ENCODE data around the gene TMPRSS13. TPM values are rescaled to one million over a fixed set of nuclear protein-coding genes. Genes with fewer than 3 reads are reported as not detected.

Gene TMPRSS13
- total and polyA plus RNA-seq, 2 experiments from 2014 or later, result 1.3 to 1.9 TPM

DNA sequence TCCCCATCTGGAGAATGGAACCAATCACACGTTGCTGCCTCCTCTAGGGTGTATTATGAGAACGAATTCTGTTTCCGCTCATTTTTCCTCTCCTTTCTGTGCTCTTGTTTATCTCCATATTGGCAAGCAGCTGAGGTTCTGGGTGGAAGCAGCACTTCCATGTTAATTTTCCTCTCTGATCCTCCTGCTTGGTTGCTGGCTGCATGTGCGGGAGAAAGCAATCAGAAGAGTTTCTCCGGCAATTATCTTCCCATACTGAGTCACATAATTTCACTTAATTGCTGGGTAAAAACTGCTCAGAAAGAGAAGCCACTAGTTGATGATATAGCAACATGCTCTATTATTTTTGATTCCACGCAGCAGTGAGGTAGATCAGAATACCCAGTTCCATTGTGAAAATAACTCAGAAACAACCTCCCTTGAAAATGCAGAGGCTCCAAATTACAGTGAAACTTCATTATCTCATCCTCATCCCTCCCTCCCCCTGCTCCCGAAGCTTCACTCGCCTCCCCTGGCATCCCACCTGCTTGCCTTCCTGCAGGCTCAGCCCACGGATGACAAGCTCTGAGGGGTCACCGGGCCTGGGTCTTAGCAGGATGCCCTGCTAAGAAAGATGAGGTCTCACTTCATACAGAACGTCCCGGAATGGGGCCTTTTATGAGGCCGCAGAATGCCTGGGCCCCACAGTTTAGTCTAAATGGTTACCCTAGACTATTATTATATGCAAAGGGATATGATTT is 73.1 kb downstream of the TMPRSS13 start:
- 91% methylated on average over 13 of the region's 13 CpGs for WGBS (ENCODE audit: low lambda C conversion rate, missing lambda C conversion rate)
- H3K9me3 ChIP-seq (ENCODE audit: low read depth), result peaks cover 3% of the 10 kb centered on the region
- H3K36me3 ChIP-seq (replicated peaks; ENCODE audit: insufficient read depth, low read depth), result no peaks in the 10 kb centered on the region
- no peaks in the 10 kb centered on the region for H3K4me1 ChIP-seq (ENCODE audit: insufficient read depth)
- no peak overlapping the region for H3K27ac ChIP-seq
- no peaks in the 10 kb centered on the region for H3K9me2 ChIP-seq (replicated peaks; ENCODE audit: insufficient read depth)
- TF ChIP-seq, protein P1, sequence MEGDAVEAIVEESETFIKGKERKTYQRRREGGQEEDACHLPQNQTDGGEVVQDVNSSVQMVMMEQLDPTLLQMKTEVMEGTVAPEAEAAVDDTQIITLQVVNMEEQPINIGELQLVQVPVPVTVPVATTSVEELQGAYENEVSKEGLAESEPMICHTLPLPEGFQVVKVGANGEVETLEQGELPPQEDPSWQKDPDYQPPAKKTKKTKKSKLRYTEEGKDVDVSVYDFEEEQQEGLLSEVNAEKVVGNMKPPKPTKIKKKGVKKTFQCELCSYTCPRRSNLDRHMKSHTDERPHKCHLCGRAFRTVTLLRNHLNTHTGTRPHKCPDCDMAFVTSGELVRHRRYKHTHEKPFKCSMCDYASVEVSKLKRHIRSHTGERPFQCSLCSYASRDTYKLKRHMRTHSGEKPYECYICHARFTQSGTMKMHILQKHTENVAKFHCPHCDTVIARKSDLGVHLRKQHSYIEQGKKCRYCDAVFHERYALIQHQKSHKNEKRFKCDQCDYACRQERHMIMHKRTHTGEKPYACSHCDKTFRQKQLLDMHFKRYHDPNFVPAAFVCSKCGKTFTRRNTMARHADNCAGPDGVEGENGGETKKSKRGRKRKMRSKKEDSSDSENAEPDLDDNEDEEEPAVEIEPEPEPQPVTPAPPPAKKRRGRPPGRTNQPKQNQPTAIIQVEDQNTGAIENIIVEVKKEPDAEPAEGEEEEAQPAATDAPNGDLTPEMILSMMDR (IDR thresholded peaks at IDR 0.05; ENCODE audit: poor library complexity), result no peak
- no peak for TF ChIP-seq EZH2 (IDR thresholded peaks at IDR 0.05; ENCODE audit: borderline replicate concordance)
- no peak for TF ChIP-seq EZH2phosphoT487 (IDR thresholded peaks at IDR 0.05; ENCODE audit: low read depth, severe bottlenecking, unreplicated experiment)
- H3K4me2 ChIP-seq, result no peak overlapping the region
- no peak overlapping the region for H3K4me3 ChIP-seq
- no peaks in the 10 kb centered on the region for H4K20me1 ChIP-seq (ENCODE audit: insufficient read depth, poor library complexity, severe bottlenecking)
- H3K27me3 ChIP-seq, result no peaks in the 10 kb centered on the region
- H3K79me2 ChIP-seq, result no peaks in the 10 kb centered on the region
- H2AFZ ChIP-seq, result no peak overlapping the region
- DNase-seq (ENCODE audit: low spot score), result no peak

DNA sequence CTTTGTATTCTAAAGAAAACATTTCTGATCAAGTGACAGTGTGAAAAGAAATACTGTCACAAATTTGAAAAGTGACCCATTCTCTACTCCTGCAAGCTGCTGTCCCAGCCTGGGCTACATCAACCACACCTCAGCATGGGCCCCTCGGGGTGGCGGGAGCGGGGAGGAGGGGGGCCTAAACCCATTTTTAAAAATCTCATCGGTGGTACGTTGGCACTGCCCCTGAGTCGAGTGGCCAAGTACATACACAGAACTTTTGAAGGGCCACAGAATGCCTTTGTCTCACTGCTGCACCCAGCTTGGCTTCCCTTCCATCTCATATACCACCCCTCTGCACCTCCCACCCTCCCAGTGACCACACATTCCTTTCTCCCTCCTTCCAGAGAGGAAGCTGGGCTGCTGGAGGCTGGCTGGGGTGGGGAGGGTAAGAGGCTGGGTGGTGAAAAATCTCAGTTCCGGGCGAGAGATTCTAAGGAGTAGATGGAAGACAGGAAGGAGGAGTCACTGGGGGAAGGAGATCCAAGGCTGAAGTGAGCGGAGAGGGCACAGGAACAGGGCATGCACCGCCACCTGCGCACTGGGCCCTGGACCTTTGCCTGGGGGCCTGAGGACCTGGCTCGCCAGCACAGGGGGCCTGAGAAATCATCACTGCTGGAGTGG is 73.9 kb downstream of the TMPRSS13 start:
- WGBS (ENCODE audit: low lambda C conversion rate, missing lambda C conversion rate), result 68% methylated on average over 9 of the region's 12 CpGs
- Histone ChIP-seq H3K4me3 (no peak overlapping the region), H3K36me3 (replicated peaks; ENCODE audit: insufficient read depth, low read depth) (no peaks in the 10 kb centered on the region), H3K27ac (no peak overlapping the region), H2AFZ (no peak overlapping the region), H3K4me2 (no peak overlapping the region), H3K9me3 (ENCODE audit: low read depth) (peaks cover 3% of the 10 kb centered on the region), H3K27me3 (no peaks in the 10 kb centered on the region), H3K4me1 (ENCODE audit: insufficient read depth) (no peaks in the 10 kb centered on the region), H3K9me2 (replicated peaks; ENCODE audit: insufficient read depth) (no peaks in the 10 kb centered on the region), H3K79me2 (no peaks in the 10 kb centered on the region), H4K20me1 (ENCODE audit: insufficient read depth, poor library complexity, severe bottlenecking) (no peaks in the 10 kb centered on the region)
- TF ChIP-seq EZH2 (IDR thresholded peaks at IDR 0.05; ENCODE audit: borderline replicate concordance) (no peak), EZH2phosphoT487 (IDR thresholded peaks at IDR 0.05; ENCODE audit: low read depth, severe bottlenecking, unreplicated experiment) (no peak)
- TF ChIP-seq, protein P1 (IDR thresholded peaks at IDR 0.05; ENCODE audit: poor library complexity), result no peak
- DNase-seq (ENCODE audit: low spot score), result no peak

DNA sequence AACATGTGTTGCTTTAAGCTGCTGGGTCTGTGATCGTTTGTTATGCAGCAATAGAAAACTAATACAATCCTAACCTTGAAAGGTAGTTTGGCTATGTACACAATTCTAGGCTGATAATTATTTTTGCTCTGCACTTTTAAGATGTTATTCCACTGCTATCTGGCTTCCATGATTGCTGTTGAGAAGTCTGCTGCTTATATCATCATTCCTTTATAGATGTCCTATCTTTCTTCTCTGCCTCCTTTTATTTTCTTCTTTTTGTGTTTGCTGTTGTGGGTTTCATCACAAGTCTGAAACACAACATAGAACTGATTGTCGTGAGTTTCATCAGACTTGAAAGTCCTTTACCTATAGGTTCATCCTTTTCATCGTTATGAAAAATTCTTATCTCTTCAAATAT is 76.9 kb downstream of the TMPRSS13 start:
- Histone ChIP-seq H3K36me3 (replicated peaks; ENCODE audit: insufficient read depth, low read depth) (no peaks in the 10 kb centered on the region), H4K20me1 (ENCODE audit: insufficient read depth, poor library complexity, severe bottlenecking) (no peaks in the 10 kb centered on the region), H3K27me3 (no peaks in the 10 kb centered on the region), H3K4me3 (no peak overlapping the region), H3K79me2 (no peaks in the 10 kb centered on the region), H2AFZ (no peak overlapping the region), H3K4me1 (ENCODE audit: insufficient read depth) (no peaks in the 10 kb centered on the region), H3K4me2 (no peak overlapping the region), H3K9me3 (ENCODE audit: low read depth) (peaks cover 3% of the 10 kb centered on the region), H3K27ac (no peak overlapping the region), H3K9me2 (replicated peaks; ENCODE audit: insufficient read depth) (no peaks in the 10 kb centered on the region)
- WGBS (ENCODE audit: low lambda C conversion rate, missing lambda C conversion rate), result 67% methylated on average over 3 of the region's 3 CpGs
- DNase-seq (ENCODE audit: low spot score), result no peak
- no peak for TF ChIP-seq EZH2 (IDR thresholded peaks at IDR 0.05; ENCODE audit: borderline replicate concordance)
- TF ChIP-seq EZH2phosphoT487 (IDR thresholded peaks at IDR 0.05; ENCODE audit: low read depth, severe bottlenecking, unreplicated experiment), result no peak
- TF ChIP-seq, protein P1 (IDR thresholded peaks at IDR 0.05; ENCODE audit: poor library complexity), result no peak

All from hepatocyte (in vitro differentiated cells).